ACC112 (cell line): ENCODE data around the gene CCDC146.
"Not testable (repeated sequence)": the region's sequence is repeated elsewhere in the genome, so short reads cannot be mapped to it uniquely, and the experiment has no call there.

ENCODE experiments used
- H2AFZ ChIP-seq: fragments of 200-600 bp; sonication (generic); one replicate; pipeline ENCODE4 v1.6.0; 2017; ENCODE audit warnings: antibody characterized with exemption, low read length; ENCODE audit not compliant: unreplicated experiment
- H3K27ac ChIP-seq: fragments of 200-600 bp; sonication (generic); 2 replicates; pipeline ENCODE4 v1.5.1; 2014; ENCODE audit warnings: low read depth, mild to moderate bottlenecking, antibody characterized with exemption, low read length, moderate library complexity
- H3K27me3 ChIP-seq: fragments of 200-600 bp; sonication (generic); 2 replicates; pipeline ENCODE4 v1.6.1; 2014; ENCODE audit warnings: mild to moderate bottlenecking, antibody characterized with exemption, low read length, moderate library complexity, mixed read lengths; ENCODE audit not compliant: insufficient read depth
- H3K36me3 ChIP-seq: fragments of 200-600 bp; sonication (generic); 2 replicates; pipeline ENCODE4 v1.6.1; 2016; ENCODE audit warnings: mild to moderate bottlenecking, antibody characterized with exemption, low read length, moderate library complexity, mixed read lengths; ENCODE audit not compliant: insufficient read depth
- H3K4me1 ChIP-seq: fragments of 200-600 bp; sonication (generic); one replicate; pipeline ENCODE4 v1.6.1; 2016; ENCODE audit warnings: low read length, mixed read lengths; ENCODE audit not compliant: insufficient read depth, unreplicated experiment, control insufficient read depth
- H3K4me3 ChIP-seq: fragments of 200-600 bp; sonication (generic); 2 replicates; pipeline ENCODE4 v1.5.1; 2014; ENCODE audit warnings: mild to moderate bottlenecking, low read depth, low read length
- H3K79me2 ChIP-seq: fragments of 200-600 bp; sonication (generic); one replicate; pipeline ENCODE4 v1.6.0; 2016; ENCODE audit warnings: low read length; ENCODE audit not compliant: control insufficient read depth, unreplicated experiment, insufficient read depth

The CCDC146 gene

DNA sequence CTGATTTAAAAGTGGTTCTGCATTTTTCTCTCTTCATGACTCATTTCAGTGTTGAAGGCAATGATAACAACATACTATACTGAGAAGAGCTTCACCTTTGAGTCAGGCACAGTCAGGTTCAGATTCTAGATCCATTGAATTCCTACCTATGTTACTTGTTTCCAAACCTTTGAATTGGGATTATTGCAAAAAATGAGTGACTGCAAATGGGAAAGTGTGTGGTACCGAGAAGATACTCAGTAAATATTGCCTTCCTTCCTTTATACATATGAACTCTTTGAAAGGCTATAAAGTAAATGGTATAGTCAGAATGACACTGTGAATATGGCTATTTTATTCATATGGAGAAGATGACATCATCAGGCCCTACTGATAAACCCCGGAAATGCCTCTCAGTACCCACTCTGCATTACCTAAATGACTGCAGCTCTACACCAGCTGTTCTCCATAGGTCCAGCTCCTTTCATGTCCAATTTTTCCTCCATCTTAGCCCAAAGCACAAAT, 143.9 kb downstream of the CCDC146 start:
- Histone ChIP-seq H3K4me3 (no peak overlapping the region), H2AFZ (no peak overlapping the region), H3K79me2 (no peaks in the 10 kb centered on the region), H3K36me3 (no peaks in the 10 kb centered on the region), H3K27me3 (no peaks in the 10 kb centered on the region), H3K27ac (no peak overlapping the region), H3K4me1 (no peaks in the 10 kb centered on the region)

DNA sequence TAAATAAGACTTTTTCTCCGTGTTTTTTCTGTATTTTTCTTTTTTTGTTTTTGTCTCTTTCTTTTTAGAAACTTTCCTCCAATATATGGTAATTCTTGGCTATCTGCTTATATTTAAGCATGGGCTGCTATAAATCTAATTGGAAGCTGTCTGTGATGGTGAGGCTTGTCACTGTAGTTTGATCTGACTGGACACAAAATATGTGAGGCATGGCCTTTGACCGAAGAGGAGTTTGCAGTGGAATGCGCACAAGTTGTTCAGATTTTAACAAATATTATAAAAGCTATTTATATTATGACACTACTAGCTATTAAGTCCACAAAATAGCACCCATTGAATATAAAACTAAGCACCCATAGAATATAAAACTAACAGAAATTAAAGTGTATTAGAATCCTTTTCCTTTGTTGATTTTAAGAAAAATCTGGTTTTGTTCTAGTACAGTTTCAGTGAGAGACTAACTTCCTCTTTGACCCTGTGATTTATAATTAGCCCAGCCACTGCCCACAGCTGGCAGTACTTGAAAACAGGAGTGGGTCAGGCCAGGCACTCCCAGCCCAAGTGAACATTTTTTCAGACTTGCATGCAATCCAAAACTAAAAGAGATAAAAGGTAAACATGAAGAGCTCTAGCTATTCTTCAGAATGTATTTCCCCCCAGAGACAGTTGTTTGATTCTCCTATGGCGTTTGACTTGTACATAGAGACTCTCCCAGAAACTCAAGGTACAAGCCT, 147.1 kb downstream of the CCDC146 start:
- no peaks in the 10 kb centered on the region for H3K4me1 ChIP-seq
- no peak overlapping the region for H3K4me3 ChIP-seq
- no peak overlapping the region for H2AFZ ChIP-seq
- H3K79me2 ChIP-seq = no peaks in the 10 kb centered on the region
- H3K27ac ChIP-seq = no peak overlapping the region
- H3K36me3 ChIP-seq = no peaks in the 10 kb centered on the region
- no peaks in the 10 kb centered on the region for H3K27me3 ChIP-seq

DNA sequence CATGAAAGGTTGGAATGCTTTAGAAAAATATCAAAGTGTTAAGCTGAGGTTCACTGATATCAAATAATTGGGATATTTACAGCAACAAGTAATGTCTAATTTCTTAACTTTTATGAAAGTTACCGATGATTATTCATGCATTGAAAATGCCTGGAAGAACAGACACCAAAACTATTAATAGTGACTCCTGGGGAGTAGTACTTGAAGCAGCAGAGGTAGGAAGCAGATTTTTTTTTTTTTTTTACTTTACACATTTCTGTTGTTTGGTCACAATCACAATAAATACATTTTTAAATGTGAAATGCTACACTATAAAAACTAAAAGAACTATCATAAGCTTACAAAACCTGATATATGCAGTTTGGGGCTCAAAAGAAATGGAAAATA, 147.7 kb downstream of the CCDC146 start:
- H3K4me3 ChIP-seq = no peak overlapping the region
- no peak overlapping the region for H3K27ac ChIP-seq
- no peak overlapping the region for H2AFZ ChIP-seq
- H3K27me3 ChIP-seq = no peaks in the 10 kb centered on the region
- H3K79me2 ChIP-seq = no peaks in the 10 kb centered on the region
- no peaks in the 10 kb centered on the region for H3K4me1 ChIP-seq
- no peaks in the 10 kb centered on the region for H3K36me3 ChIP-seq

DNA sequence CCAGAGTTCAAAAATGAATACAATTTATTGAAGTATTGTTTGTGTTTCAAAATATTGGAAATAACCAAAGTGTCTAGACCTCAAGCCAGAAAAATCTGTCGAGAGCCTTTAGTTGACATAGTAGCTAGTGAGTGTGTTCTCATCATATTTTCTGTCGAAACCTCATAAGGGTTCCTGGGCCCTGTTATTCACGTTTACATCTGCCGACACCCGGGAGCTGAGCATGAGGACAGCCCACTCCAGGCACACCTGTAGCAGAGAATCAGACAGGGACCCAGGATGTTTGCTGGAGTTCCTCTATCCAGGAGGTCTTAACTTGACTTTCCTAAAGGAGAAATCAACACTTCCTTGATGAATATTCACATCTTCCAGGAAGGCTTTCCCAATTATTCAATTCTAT, 149.4 kb downstream of the CCDC146 start:
- Histone ChIP-seq H3K36me3 (no peaks in the 10 kb centered on the region), H2AFZ (no peak overlapping the region), H3K4me3 (no peak overlapping the region), H3K27me3 (no peaks in the 10 kb centered on the region), H3K79me2 (no peaks in the 10 kb centered on the region), H3K4me1 (no peaks in the 10 kb centered on the region), H3K27ac (no peak overlapping the region)

DNA sequence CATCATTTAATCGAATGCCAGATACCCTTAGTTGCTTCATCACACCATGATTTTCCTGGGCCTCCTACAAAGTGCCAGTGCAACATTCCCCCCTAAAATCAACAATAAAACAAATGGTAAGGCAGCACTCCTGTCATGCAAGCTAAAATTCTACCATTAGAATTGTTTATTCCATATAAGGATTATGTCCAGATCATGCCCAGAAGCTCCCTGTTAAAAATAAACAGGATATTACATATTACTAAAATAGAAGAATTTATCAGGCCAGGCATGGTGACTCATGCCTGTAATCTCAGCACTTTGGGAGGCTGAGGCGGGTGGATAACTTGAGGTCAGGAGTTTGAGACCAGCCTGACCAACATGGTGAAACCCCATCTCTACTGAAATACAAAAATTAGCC, 153.2 kb downstream of the CCDC146 start:
- H3K79me2 ChIP-seq, H3K4me1 ChIP-seq, H2AFZ ChIP-seq, H3K27me3 ChIP-seq, H3K27ac ChIP-seq, H3K4me3 ChIP-seq, H3K36me3 ChIP-seq: not testable (repeated sequence)

DNA sequence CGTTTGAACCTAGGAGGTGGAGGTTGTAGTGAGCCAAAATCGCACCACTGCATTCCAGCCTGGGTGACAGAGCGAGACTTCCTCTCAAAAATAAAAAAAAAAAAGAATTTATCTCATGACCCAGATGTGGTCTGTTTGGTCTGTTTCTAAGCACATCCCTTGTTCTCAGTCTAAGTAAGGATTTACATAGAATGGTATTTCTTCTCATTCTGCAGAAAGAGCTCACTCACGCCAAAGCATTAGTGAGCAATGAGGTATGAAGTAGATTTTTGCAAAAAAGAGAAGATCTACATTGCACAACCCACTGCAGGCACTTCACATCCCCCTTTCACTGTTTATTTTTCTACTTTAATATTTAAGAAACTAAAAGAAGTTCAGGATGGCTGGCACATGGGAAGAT, 153.7 kb downstream of the CCDC146 start:
- Histone ChIP-seq H3K4me3 (no peak overlapping the region), H3K27me3 (no peaks in the 10 kb centered on the region), H3K4me1 (no peaks in the 10 kb centered on the region), H2AFZ (no peak overlapping the region), H3K27ac (no peak overlapping the region), H3K79me2 (no peaks in the 10 kb centered on the region), H3K36me3 (no peaks in the 10 kb centered on the region)

DNA sequence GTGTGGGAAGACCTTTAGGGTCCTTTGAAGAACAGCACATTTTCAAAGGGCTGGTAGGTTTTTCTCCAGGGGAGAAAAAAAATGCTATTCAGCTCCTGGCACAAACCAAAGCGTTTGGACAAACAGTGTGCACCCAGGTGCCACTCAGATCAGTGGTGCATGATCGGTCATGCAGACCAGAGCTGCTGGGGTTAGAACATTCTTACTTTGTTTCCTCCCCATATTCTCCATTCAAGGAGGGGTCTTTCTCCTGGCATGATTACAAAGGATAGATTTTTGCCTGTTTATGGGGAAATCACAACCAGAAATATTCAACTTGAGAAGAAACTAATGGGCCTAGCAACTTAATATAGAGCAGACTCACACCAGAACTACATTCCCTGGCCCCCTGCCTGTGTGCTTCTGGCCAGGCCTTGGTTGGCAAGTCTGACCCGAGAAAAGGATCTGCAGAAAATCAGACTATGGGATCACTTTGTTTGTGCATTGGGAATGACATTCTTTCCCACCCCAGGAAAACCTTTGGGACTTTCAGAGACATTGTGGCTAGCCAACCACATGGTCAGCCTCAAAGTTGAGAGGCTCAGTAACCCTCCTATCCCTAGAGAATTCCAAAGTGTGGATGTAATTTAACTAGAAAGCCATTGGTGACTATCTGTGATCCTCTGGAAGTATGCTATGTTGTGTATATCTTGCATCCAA, 159.5 kb downstream of the CCDC146 start:
- H3K36me3 ChIP-seq = no peaks in the 10 kb centered on the region
- no peaks in the 10 kb centered on the region for H3K27me3 ChIP-seq
- H3K79me2 ChIP-seq = no peaks in the 10 kb centered on the region
- H3K27ac ChIP-seq = no peak overlapping the region
- H3K4me3 ChIP-seq = no peak overlapping the region
- H2AFZ ChIP-seq = no peak overlapping the region
- no peaks in the 10 kb centered on the region for H3K4me1 ChIP-seq

DNA sequence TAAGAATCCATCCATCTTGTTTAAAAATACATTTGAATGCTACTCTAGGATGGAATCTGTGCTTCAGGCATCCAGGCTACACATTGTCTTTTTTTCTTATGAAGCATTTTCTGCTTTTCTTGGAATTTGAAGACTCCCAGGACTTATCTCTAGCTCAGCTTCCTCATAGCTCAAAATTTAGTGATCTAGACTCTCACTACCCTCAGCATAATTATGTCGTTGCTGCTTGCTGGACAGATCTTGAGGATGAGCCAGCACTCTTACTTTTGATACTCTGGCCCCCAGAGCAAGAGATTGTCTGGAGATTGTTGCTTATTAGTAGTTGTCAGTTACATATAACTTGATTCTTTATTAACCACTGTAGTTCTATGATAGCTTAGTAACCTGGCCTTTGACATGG, 160.5 kb downstream of the CCDC146 start:
- Histone ChIP-seq H2AFZ (no peak overlapping the region), H3K36me3 (no peaks in the 10 kb centered on the region), H3K4me3 (no peak overlapping the region), H3K4me1 (no peaks in the 10 kb centered on the region), H3K27ac (no peak overlapping the region), H3K27me3 (no peaks in the 10 kb centered on the region), H3K79me2 (no peaks in the 10 kb centered on the region)

DNA sequence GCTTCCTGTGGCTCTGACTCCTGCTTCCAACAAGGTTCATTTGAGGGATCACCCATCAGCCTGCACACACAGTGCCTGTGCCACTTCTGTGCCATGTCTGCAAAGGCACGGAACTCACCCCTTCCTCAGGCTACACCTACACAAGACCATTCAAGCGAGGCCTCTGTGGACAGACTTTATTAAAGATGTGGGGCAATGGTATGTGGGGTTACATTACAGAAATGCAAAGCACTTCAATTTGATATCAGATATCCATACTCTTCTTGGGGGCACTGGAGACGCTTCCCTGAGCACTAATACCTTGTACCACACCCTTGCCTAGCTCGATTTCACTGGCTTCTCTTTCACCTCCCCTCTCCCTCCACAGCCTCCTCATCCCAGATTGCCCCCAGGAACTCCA, 161.6 kb downstream of the CCDC146 start:
- Histone ChIP-seq H3K27me3 (no peaks in the 10 kb centered on the region), H2AFZ (no peak overlapping the region), H3K79me2 (no peaks in the 10 kb centered on the region), H3K36me3 (no peaks in the 10 kb centered on the region), H3K4me3 (no peak overlapping the region), H3K27ac (no peak overlapping the region), H3K4me1 (no peaks in the 10 kb centered on the region)

DNA sequence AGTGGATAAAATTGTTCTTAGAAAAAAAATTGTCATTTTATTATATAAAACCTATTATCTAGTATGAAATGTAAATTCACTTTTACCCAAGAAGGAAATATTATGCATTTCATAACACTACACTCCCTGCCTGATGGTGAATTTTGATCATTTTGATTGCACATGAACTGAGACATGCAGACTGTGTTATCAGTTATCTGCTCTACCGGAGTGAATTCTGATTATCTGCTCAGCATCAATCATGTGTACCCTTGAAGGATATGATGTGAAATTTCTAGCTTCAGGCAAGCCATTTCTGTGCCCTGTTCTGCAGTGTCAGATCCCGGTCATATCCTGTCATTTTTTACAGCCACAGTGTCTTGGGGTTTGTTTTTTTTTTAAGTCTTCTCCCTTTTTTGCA, 162.2 kb downstream of the CCDC146 start:
- H3K36me3 ChIP-seq = no peaks in the 10 kb centered on the region
- no peaks in the 10 kb centered on the region for H3K27me3 ChIP-seq
- H2AFZ ChIP-seq = no peak overlapping the region
- no peaks in the 10 kb centered on the region for H3K79me2 ChIP-seq
- no peak overlapping the region for H3K27ac ChIP-seq
- no peak overlapping the region for H3K4me3 ChIP-seq
- H3K4me1 ChIP-seq = no peaks in the 10 kb centered on the region

DNA sequence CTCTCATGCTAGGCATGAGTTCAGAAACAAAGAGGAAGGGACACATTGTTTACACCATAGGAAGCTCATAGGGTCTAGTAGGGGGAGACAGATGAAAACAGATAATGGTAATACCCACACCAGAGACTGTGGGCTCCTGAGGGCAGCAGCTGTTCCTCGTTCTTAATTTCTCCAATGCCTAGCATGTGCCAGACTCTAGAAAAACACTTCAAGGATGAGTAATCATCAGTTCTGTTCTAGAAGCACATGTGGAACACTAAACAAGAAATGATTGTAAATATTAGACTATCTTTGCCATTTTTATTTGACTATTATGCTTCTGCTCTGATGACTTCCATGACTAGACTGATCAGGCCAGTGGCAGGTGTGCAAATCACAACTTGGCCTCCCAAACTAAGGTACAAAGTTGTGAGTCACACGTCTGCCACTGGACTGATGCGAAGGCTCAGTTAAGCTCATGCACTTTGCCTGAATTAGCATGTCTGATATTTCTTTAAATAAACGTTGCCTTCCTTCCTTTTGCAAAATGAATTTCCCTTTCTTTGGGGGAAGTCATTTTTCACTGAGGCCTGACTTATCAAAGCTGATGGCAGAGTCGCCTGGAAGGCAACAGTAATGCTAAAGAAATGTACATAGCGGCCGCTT, 166.4 kb downstream of the CCDC146 start:
- Histone ChIP-seq H3K4me1 (no peaks in the 10 kb centered on the region), H3K36me3 (no peaks in the 10 kb centered on the region), H3K27me3 (no peaks in the 10 kb centered on the region), H3K27ac (no peak overlapping the region), H3K4me3 (no peak overlapping the region), H2AFZ (no peak overlapping the region), H3K79me2 (no peaks in the 10 kb centered on the region)
